ENCODE data around the gene ZDHHC1.
"Not testable (repeated sequence)": the region's sequence is repeated elsewhere in the genome, so short reads cannot be mapped to it uniquely, and the experiment has no call there.

The ZDHHC1 gene

GRCh38 chr16:67423015-67423414, 6.7 kb upstream of the ZDHHC1 start:
- DNase-seq (ENCODE audit: low read depth) = no peak
- TF ChIP-seq CTCF (conservative IDR thresholded peaks at IDR 0.05; ENCODE audit: low read depth, low read length) = no peak
- H3K4me3 ChIP-seq (ENCODE audit: low read depth, low read length) = no peak overlapping the region

- TF ChIP-seq CTCF (conservative IDR thresholded peaks at IDR 0.05; ENCODE audit: low read depth, low read length) = no peak
- DNase-seq (ENCODE audit: low read depth) = no peak
- no peak overlapping the region for H3K4me3 ChIP-seq (ENCODE audit: low read depth, low read length)
Observed at GRCh38 chr16:67421030-67421429, 4.8 kb upstream of the ZDHHC1 start.

DNA sequence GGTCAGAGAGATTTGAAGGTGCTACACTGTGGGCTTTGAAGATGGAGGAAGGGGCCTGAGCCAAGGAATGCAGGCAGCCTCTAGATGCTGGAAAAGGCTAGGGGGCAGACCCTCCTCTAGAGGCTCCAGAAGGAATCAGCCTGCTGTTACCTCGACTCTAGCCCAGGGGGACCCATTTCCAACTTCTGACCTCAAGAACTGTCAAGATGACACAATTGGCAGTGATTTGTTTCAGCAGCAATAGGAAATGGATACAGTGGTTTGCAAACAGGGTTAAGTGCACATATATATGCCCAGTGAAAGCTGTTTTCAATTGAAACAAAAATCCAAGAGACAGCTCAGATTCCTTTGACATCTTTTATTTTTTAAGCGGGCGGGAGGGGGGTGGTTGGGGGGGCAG, 3.7 kb upstream of the ZDHHC1 start:
- DNase-seq (ENCODE audit: low read depth) = no peak
- no peak overlapping the region for H3K4me3 ChIP-seq (ENCODE audit: low read depth, low read length)

DNA sequence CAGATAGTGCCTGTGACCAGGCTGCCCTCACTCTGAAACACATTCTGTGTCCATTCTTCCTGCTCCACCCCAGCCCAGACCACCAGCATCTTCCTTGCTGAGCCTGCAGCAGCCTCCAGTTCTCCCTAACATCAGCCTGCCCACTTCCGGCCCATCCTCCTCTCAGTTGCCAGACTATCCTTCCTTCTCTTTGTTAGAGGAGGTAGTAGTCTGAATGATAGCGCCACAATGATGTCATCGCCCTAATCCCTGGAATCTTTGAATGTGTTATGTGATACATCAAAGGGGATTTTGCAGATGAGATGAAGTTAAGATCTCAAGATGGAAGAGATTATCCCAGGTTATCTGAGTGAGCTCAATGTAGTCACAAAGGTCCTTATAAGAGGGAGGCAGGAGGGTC, 3.2 kb upstream of the ZDHHC1 start:
- no peak for TF ChIP-seq CTCF (conservative IDR thresholded peaks at IDR 0.05; ENCODE audit: low read depth, low read length)
- no peak for DNase-seq (ENCODE audit: low read depth)
- no peak overlapping the region for H3K4me3 ChIP-seq (ENCODE audit: low read depth, low read length)

More for the DNA sequence above, 3.7 kb upstream of the ZDHHC1 start:
- TF ChIP-seq CTCF (conservative IDR thresholded peaks at IDR 0.05; ENCODE audit: low read depth, low read length) = no peak

GRCh38 chr16:67417333-67418061, 1.2 kb upstream of the ZDHHC1 start:
- TF ChIP-seq CTCF (conservative IDR thresholded peaks at IDR 0.05; ENCODE audit: low read depth, low read length) = no peak
- no peak for DNase-seq (ENCODE audit: low read depth)
- H3K4me3 ChIP-seq (ENCODE audit: low read depth, low read length) = no peak overlapping the region

DNA sequence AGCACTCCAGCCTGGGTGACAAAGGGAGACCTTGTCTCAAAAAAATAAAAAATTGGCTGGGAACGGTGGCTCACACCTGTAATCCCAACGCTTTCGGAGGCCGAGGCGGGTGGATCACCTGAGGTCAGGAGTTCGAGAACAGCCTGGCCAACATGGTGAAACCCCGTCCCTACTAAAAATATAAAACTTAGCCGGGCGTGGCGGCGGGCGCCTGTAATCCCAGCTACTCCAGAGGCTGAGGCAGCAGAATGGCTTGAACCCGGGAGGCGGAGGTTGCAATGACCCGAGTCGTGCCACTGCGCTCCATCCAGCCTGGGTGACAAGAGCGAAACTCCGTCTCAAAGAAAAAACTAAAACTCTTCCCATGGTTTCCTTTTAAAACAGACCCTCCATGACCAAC, 856 bp downstream of the ZDHHC1 start:
- H3K4me3 ChIP-seq (ENCODE audit: low read depth, low read length) = peak overlapping the region; percentile 81

GRCh38 chr16:67413978-67414911, 2.0 kb downstream of the ZDHHC1 start:
- no peak for DNase-seq (ENCODE audit: low read depth)
- TF ChIP-seq CTCF (conservative IDR thresholded peaks at IDR 0.05; ENCODE audit: low read depth, low read length) = no peak
- no peak overlapping the region for H3K4me3 ChIP-seq (ENCODE audit: low read depth, low read length)

More for the DNA sequence above, 856 bp downstream of the ZDHHC1 start:
- DNase-seq (ENCODE audit: low read depth) = not testable (repeated sequence)
